ENCODE data around the gene GARIN1A.
"Not testable (repeated sequence)": the region's sequence is repeated elsewhere in the genome, so short reads cannot be mapped to it uniquely, and the experiment has no call there.

DNA sequence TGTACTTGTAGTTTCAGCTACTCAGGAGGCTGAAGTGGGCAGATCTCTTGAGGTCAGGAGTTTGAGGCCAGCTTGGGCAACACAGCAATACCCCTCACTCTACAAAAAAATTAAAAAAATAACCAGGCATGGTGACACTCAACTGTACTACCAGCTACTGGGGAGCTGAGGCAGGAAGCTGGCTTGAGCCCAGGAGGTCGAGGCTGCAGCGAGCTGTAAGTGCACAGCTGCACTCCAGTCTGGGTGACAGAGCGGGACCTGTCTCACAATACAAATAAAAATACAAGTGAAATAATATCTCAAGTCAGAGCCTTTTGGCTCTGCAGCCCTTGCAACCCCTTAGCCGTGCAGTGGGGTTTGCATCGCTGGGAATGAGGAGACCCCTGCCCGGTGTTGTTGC is 25.2 kb upstream of the GARIN1A start:
- TF ChIP-seq POLR2A (IDR thresholded peaks at IDR 0.05) = not testable (repeated sequence)
- TF ChIP-seq, protein P1, sequence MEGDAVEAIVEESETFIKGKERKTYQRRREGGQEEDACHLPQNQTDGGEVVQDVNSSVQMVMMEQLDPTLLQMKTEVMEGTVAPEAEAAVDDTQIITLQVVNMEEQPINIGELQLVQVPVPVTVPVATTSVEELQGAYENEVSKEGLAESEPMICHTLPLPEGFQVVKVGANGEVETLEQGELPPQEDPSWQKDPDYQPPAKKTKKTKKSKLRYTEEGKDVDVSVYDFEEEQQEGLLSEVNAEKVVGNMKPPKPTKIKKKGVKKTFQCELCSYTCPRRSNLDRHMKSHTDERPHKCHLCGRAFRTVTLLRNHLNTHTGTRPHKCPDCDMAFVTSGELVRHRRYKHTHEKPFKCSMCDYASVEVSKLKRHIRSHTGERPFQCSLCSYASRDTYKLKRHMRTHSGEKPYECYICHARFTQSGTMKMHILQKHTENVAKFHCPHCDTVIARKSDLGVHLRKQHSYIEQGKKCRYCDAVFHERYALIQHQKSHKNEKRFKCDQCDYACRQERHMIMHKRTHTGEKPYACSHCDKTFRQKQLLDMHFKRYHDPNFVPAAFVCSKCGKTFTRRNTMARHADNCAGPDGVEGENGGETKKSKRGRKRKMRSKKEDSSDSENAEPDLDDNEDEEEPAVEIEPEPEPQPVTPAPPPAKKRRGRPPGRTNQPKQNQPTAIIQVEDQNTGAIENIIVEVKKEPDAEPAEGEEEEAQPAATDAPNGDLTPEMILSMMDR (IDR thresholded peaks at IDR 0.05) = not testable (repeated sequence)
